NCI-H2107 treated with DMSO at 0.1 percent for 48 hours (cell line): ENCODE measurements around the gene ADM.
"Not testable (repeated sequence)": the region's sequence is repeated elsewhere in the genome, so short reads cannot be mapped to it uniquely, and the experiment has no call there.

Source experiments
- DNase-seq: peaks from one replicate; lab custom pipeline; 2025; ENCODE audit not compliant: unreplicated experiment; lab: John Stamatoyannopoulos, UW

The ADM gene

GRCh38 chr11:10304495-10305261 is at the start of gene ADM:
Gene ADM, plus strand, starts transcription at chr11:10305073. Its CDS starts 628 bp downstream, at chr11:10305701.
- DNase-seq, result no peak

- DNase-seq, result no peak
These were observed 49.3 kb upstream of the ADM start for GRCh38 chr11:10255388-10256125.

GRCh38 chr11:10257478-10257877 is 47.4 kb upstream of the ADM start:
- DNase-seq, result peak; percentile 38

GRCh38 chr11:10261821-10262220 is 43.1 kb upstream of the ADM start:
- no peak for DNase-seq

- DNase-seq, result no peak
These were observed 40.9 kb upstream of the ADM start for GRCh38 chr11:10263929-10264328.

GRCh38 chr11:10264716-10265115 is 40.2 kb upstream of the ADM start:
- DNase-seq, result not testable (repeated sequence)

GRCh38 chr11:10265936-10266335 is 38.9 kb upstream of the ADM start:
- DNase-seq, result no peak

GRCh38 chr11:10267821-10268220 is 37.1 kb upstream of the ADM start:
- DNase-seq, result no peak

GRCh38 chr11:10268746-10269488 is 36.0 kb upstream of the ADM start:
- no peak for DNase-seq

- no peak for DNase-seq
These were observed 32.7 kb upstream of the ADM start for GRCh38 chr11:10272132-10272531.

- no peak for DNase-seq
These were observed 31.1 kb upstream of the ADM start for GRCh38 chr11:10273738-10274137.

- DNase-seq, result no peak
These were observed 30.1 kb upstream of the ADM start for GRCh38 chr11:10274726-10275125.

GRCh38 chr11:10275714-10276113 is 29.2 kb upstream of the ADM start:
- DNase-seq, result no peak

- DNase-seq, result no peak
These were observed 22.8 kb upstream of the ADM start for GRCh38 chr11:10282117-10282516.

- DNase-seq, result no peak
These were observed 20.9 kb upstream of the ADM start for GRCh38 chr11:10283991-10284390.

- DNase-seq, result no peak
These were observed 19.6 kb upstream of the ADM start for GRCh38 chr11:10285148-10285802.

GRCh38 chr11:10287140-10287539 is 17.7 kb upstream of the ADM start:
- no peak for DNase-seq

GRCh38 chr11:10287766-10288715 is 16.8 kb upstream of the ADM start:
- DNase-seq, result no peak

GRCh38 chr11:10288881-10289764 is 15.8 kb upstream of the ADM start:
- no peak for DNase-seq
